HG02852 (cell line): ENCODE measurements around the gene OXTR.
"Not testable (repeated sequence)": the region's sequence is repeated elsewhere in the genome, so short reads cannot be mapped to it uniquely, and the experiment has no call there.

Experiments used
- ATAC-seq: cut with Tn5 transposase; IDR thresholded peaks from one replicate; pipeline ENCODE4 v1.9.1; 2021; ENCODE audit warnings: mild to moderate bottlenecking, moderate library complexity; ENCODE audit not compliant: unreplicated experiment

Gene OXTR

DNA sequence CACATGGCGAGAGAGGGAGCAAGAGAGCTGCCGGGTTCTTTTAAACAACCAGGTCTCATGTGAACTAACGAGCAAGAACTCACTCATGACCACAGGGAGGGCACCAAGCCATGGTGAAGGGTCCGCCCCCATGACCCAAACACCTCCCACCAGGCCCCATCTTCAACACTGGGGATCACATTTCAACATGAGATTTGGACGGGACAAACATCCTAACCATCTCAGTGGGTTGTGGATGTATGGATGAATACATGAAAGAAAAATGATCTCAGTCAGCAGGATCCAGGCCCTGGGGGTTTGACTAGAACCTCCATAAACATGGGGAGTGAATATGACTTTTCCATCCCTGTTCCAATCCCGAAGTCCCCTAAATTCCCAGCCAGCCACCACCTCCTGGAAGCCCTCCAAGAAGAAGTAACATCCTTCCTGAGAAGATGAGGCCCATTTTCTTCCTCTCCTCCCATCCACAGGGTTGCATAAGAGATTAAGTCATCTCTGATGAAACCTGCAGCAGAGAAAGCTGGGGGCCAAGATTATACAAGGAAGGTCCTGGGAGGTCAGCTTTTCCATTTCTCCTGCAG is 26.3 kb downstream of the OXTR start:
- no peak for ATAC-seq

DNA sequence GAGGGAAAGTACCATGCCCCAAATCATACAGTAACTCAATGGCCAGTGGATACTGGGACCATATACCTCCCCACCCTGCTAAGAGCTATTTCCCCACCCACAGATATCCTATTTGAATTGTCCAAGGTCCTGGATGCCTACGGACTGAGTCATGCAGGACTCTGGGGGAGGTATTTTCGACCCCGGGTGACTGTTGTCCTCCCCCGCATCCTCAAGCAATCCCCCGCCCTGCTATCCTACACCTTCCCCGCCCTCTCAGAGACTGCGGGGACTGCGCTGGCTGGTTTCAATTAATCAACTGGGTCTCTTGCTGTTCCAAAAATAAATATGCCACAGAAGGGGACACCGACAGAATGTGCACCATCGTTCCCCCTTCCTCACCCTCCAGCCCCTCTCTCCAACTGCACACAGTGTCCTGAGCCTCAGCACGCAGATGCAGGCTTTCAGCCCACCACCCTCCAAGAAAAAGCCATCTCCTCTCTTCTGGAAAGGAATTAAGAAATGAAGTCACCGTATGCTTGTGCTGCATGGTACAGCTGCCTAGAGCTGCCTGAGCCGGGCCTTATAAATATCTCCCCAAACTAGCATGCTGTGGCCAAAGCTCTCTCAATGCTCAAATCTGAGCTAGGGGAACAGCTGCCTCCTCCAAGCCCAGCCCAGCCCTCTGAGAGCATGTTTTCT is 27.7 kb downstream of the OXTR start:
- no peak for ATAC-seq

DNA sequence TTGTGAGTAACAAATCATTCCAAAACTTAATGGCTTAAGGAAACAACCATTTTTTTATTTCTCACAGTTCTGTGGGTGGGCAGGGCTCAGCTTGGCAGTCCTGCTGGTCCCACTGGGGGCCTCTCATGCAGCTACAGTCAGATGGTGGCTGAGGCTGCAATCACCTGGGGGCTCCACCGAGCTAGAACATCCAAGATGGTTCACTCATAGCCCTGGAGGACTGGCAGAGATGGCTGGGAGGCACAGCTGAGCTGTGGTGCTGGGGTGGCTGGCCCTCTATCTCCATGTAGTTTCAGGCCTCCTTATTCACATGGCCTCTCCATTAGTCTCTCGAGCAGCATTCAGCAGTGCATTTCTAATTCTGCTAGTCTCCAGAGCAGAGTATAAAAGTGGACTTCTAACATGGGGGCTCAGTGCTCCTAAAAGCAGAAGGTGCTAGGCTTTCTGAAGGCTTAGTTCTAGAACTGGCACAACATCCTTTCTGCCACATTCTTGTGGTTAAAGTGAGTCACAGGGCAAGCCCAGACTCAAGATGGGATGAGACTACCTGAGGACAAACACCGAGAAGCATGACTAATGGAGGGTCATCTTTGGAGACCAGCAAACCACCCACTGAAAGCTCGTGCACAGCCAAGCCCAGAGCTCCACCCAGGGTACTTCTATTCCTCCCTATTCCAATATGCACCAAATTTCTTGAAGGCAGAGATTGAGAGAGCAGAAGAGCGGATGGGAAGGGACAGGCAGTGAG is 29.5 kb downstream of the OXTR start:
- no peak for ATAC-seq

DNA sequence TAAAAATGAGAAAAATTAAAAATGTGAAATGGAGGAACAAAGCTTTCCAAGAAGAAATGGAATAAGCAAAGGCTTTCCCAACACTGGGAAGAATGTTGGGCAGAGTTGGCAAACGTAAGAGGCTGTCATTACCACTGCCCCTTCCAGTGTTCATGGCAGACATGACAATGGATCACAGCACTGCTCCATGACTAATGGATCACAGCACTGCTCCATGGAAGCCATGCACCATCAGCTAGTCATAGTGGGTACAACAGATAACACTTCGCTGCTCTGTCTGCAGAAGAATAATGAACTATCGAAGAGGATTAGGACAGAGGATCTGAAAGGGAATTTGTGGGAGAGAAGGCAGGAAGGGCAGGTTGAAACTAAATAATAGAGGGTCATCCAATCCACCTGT is 30.8 kb downstream of the OXTR start:
- no peak for ATAC-seq

DNA sequence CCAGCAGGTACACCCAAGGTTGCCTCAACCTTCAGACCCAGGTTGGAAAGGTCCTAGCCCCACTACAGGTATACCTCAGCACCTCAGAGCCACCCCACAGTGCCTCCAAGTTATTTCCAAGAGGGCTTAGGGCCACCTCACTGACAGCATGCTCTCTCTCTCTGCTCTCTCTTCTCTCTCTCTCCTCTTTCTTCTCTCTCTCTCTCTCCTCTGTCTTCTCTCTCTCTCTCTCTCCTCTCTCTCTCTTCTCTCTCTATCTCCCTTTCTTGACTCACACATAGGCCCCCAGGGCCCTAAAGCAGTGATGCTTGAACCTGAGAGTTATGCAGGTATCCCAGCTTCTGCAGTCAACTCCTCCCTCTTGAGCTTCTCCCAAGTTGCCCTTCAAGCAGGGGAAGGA is 31.6 kb downstream of the OXTR start:
- ATAC-seq, result no peak

DNA sequence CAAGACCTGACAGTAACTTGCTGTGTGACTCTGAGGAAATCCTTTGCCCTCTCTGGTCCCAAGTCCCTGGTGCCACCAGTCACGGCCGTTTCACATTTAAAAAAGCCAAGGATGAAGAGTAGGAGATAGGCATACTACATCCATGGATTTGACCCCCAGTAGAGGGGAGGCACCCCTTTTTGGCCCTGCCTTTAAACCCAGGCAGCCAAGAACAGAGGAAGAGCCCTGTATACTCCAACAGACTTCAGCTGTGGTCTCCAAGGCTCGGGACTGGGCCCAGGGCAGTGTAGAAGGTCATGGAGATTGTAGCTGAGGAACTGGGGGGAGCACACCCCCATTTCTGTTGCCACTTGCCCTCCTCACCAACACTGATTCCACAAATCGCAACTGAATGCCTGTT is 32.1 kb downstream of the OXTR start:
- ATAC-seq, result no peak

DNA sequence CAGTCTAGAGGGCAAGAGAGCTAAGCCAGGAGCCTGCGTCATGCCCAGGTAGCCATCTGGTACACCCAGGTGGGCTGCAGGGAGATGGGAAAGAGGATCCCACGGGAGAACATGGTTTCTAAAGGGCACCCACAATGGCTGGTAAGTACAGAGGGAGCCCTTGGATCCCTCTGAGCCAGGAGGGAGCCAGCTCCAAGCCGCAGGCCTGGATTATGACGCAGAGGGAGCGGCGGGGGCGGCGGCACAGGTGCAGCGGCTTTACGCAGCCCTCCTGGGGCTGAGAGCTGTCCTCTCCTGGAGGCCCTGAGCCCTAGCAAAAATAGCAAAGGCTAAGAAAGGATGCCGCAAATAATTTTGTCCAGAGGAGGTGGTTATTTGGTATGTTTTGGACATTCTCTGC is 33.0 kb downstream of the OXTR start:
- ATAC-seq, result no peak

DNA sequence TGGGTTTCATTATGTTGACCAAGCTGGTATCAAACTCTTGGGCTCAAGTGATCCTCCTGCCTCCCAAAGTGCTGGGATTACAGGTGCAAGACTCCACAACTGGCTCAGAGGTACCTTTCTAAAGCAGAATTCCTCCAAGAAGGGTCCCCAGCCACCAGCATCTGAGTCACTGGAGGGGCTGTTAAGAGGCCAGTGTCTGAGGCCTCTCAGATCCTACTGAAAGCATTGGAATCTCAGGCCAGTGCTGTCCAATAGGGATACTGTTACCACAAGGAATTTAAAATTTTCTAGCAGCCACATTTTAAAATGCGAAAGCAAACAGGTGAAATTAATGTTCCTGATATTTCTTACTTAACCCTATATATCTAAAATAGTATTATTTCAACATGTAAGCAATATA is 34.5 kb downstream of the OXTR start:
- ATAC-seq, result no peak

DNA sequence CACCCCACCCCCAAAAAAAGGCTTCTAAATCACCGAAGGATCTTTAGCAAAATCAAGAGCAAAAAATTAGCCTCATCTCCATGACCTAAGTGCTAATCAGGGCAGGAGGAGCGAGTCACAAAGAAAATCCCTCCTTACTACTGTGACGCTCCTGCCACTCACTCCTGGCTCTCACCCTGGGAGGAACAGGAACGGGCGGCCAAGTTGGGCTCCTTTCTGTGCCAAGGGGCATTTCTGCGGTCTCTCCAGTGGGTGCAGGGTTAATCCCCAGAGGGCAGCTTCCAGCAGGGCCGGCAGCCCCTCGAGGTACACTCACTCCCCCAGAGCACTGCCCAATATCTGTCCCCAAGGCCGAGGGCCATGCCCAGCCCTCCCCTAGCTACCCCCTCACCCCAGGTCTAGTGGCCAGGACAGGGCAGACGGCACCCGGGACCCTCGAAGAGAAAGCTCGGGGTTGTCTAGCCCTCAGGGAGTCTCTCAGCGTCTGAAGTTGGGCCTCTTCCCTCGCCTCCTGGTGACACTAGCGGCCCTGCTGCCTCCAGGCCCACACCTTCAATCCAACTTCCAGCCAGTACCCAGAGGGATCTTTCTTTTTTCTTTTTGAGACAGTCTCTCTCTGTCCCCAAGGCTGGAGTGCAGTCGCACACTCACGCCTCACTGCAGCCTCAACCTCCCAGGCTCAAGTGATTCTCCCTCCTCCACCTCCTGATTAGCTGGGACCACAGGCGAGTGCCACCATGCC is 35.1 kb downstream of the OXTR start:
- no peak for ATAC-seq

DNA sequence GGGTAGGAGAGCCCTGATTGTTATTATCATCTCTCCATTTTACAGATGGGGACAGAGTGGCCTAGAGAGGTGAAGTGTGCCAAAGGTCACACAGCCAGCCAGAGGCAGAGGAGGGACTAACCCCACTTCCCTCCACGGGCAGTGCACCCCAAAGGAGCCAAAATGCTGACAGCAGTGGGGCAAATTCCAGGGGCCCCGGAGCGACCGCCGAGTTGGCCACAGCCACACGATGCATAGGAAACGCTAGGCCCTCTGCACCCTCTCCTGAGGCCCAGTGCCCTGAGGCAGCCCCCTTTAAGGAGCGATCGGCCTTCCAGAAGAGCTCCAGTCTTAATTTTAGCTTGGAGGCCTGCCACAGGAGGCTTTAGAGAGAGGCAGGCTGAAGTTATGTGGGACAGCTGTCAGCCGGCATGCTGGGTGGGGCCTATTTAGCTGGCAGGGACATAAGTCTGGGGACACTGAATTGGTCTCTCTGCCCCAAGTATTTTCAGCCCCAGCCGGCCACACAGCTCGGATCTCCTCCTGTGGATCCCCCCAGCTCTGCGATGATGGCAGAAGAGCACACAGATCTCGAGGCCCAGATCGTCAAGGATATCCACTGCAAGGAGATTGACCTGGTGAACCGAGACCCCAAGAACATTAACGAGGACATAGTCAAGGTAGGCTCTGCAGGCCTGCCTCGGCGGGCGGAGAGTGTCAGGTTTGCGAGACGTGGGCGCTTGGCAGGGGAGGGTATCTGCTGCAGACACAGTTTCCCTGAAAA is 35.9 kb downstream of the OXTR start, which contains the start of gene CAV3:
Gene CAV3, plus strand, starts transcription at position 471 of the 763 bp plus-strand sequence. Its CDS starts 75 bp downstream, at position 546.
- ATAC-seq, result no peak

DNA sequence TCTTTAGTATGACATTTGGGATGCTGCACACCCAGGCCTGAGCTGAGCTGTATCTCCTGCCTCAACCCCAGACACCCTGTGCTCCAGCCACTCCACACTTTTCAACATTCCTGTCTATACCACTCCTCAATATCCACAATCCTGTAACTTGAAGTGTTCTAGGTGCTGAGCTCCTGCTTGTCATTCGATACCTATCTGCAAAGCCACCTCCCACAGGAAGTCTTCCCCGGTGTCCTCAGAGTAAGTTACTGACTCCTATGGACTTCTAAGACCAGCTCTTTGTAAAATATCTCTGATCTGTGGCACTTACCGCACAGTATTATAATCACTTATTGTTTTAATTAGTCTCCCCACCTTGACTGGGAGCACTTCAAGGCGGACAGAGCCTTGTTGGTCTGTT is 37.0 kb downstream of the OXTR start:
- no peak for ATAC-seq

DNA sequence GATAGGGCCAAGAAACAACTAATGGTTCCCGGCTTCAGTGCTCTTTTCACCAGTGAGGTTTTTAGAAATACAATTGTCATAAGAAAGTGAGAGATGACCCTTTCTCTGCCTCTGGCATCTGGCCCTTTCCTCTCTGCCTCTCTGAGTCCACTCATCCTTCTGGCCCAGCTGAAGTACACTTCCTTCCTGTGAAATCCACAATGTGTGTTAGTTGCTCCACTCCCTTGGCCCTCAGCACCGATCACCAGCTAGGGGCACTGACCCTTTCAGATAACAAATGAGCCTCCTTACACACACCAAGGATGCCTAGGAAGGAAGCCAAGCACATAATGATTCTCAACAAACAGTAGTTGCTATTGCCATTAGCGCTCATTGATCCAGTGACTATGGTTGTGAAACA is 38.8 kb downstream of the OXTR start:
- no peak for ATAC-seq

DNA sequence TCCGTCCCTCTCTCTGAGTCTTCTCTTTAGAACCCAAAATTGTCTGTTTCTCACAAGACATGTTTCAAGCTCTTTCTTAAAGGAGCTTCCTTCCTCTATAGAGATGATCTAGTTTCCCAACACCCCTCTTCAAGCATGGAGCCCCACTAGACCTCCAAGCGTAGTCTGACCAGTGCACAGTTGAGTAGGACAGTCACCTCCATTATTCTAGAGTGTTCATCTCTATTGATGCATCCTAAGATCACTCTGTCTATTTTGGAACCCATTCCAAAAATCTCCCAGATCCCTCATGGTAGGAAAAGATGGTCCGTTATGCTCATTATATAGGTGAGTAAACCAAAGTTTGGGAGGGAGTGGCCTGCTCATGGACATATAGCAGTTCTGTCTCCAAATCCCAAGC is 39.9 kb downstream of the OXTR start:
- no peak for ATAC-seq

DNA sequence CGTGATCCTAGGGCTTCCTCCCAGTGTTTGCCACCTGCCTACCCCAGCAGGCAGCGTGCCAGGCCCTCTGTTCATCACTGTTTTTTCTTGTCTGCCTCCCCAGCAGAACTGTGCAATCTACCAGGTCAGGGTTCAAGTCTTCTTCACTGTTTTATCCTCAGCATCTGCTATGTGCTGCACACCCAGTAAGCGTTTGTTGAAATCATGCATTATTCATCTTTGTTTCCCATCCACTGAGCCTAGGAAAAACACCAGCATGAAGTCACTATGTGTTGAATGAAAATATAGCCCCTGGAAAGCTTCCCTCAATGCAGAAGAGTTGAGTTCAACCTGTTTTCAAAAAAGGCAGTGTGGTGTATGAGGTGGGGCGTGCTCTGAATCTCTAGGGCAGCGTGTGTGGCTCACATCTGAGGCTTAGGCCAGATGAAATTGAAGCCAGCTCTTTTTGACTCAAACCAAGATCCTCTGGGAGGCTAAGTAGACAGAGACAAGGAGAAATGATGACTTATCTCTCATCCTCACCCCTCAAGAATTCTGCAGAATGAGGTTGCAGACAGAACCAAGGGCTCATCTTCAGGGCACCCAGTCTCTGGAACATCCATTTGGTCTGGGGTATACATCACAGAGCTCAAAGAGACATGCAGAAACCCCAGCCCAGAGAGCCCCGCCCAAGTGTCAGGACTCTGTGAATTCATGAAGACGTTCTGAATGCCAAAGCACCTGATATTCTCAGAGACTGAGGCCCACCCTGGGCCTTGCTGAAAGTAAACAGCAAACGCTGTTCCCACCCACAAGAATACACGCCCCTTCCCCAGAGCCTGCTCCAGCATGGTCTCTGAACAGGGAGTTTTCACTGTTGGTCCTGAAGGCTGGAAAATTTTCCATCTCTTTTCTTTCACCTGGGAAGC is 41.6 kb downstream of the OXTR start:
- ATAC-seq, result no peak

DNA sequence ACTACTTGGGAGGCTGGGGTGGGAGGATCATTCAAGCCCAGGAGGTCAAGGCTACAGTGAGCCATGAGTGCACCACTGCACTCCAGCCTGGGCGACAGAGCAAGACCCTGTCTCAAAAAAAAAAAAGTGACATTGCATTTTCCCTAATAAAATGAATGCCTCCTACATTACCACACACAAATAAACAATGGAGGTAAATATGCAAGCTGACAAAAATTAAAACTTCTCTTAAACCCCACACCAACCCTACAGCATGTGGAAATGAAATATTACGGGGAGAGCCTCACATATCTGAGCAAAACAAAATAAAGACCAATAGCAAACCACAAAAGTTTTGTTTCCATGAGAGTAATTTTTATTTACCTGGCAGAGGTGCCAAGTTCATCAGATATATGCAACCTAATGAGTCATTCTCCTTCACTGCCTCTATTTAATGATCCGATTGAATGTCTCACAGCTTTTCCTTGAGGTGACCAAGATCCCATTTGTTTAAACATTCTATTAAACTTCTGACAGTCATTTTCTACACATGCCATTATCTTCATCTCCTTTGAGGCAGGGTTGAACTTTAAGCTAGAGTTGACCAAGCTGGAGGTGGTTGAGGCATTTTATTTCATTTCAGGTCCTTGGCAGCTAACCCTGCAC is 45.2 kb downstream of the OXTR start:
- no peak for ATAC-seq

DNA sequence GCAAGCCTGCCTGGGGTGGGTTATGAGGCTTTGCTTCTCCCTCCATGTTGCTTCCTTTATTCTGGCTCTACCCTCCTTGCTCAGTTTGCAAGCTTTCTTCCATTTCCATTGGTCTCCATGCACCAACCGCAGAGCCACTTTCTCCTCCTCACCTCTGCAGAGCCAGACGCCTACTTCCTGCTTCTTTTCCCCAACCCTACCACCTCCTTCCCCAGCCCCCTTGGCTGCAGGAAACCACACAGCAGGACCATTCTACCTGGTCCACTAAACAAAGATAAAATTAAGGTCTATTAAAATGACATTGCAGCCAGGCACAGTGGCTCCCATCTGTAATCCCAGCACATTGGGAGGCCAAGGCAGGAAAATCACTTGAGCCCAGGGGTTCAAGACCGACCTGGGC is 45.8 kb downstream of the OXTR start:
- no peak for ATAC-seq

DNA sequence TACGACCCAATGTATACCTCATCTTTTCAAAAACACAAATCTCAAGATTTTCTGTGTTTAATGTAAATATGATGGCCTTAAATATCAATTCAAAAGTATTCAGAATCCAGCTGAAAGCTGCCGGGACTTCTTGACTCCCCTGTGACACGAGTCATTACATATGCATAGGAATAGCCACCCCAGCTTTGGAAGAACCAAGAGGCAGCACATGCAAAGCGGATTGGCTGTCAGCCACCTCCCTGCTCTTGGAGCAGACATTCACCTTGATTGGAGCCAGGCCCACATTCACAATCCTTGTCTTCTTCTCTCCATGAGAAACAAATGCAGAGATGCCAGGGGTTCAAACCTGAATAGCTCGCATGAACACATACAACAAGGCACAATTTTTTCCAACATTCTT is 46.6 kb downstream of the OXTR start:
- no peak for ATAC-seq

DNA sequence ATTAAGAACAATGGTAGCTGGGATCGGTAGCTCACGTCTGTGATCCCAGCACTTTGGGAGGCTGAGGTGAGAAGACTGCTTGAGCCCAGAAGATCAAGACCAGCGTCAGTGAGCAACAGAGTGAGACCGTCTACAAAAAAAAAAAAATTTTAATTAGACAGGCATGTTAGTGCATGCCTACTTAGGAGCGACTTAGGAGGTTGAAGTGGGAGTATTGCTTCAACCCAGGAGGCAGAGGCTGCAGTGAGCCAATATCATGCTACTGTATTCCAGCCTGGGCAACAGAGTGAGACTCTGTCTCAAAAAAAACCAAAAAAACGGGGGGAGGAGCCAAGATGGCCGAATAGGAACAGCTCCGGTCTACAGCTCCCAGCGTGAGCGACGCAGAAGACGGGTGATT is 53.7 kb downstream of the OXTR start:
- not testable (repeated sequence) for ATAC-seq
